B cell (primary cell): ENCODE results near the gene MAFF. TPM values are rescaled to one million over a fixed set of nuclear protein-coding genes. Genes with fewer than 3 reads are reported as not detected.

Experiments used
- ATAC-seq: fragments of 200-7000 bp; cut with Tn5 transposase; one replicate; pipeline ENCODE4 v1.10.0; 2021; ENCODE audit warnings: low read depth, mild to moderate bottlenecking, moderate number of reproducible peaks, moderate library complexity
- CTCF ChIA-PET: fragments of 350-600 bp; sonication (Branson Sonifier 250); formaldehyde crosslinking; loops from one replicate; lab custom pipeline; 2021; ENCODE audit warnings: antibody characterized with exemption, inconsistent platforms; lab: Charles Lee
- POLR2A ChIA-PET: fragments of 350-600 bp; sonication (Branson Sonifier 250); formaldehyde crosslinking; loops from one replicate; lab custom pipeline; 2021; ENCODE audit warnings: antibody characterized with exemption; lab: Charles Lee
- DNase-seq: peaks from one replicate; pipeline ENCODE4 v3.0.0; 2013
- H2AFZ ChIP-seq: 2 replicates; pipeline ENCODE4 v1.6.1; 2012; ENCODE audit warnings: mild to moderate bottlenecking, low read depth, low read length; ENCODE audit not compliant: insufficient read depth, poor library complexity, severe bottlenecking
- H3K27ac ChIP-seq, 2 donors: 1 replicate in 1 of 2; 2 replicates in 1 of 2; pipeline ENCODE4 v1.5.1; 2012 to 2013; ENCODE audit warnings: low read length in 2 of 2, mild to moderate bottlenecking in 2 of 2, moderate library complexity in 1 of 2
- H3K27me3 ChIP-seq, 4 experiments: fragments of 200-600 bp in 1 of 4; sonication (generic) in 1 of 4; replicated peaks in 1 of 4; 1 replicate in 2 of 4; 2 replicates in 2 of 4; pipeline versions ENCODE4 v1.6.1 to v1.7.0; 2013 to 2016; ENCODE audit warnings: low read length in 3 of 4, mild to moderate bottlenecking in 2 of 4, mixed read lengths in 1 of 4, moderate library complexity in 1 of 4; ENCODE audit not compliant: insufficient read depth in 4 of 4, control insufficient read depth in 3 of 4; ENCODE audit errors: control extremely low read depth in 1 of 4
- H3K36me3 ChIP-seq, 2 experiments: replicated peaks in 1 of 2; 1 replicate in 1 of 2; 2 replicates in 1 of 2; pipeline versions ENCODE4 v1.6.1 to v1.7.1; 2013; ENCODE audit warnings: low read length in 1 of 2; ENCODE audit not compliant: insufficient read depth in 2 of 2, control insufficient read depth in 1 of 2; ENCODE audit errors: control extremely low read depth in 1 of 2, extremely low read depth in 1 of 2
- H3K4me1 ChIP-seq, 2 donors: fragments of 200-600 bp in 1 of 2; sonication (generic) in 1 of 2; 1 replicate in 1 of 2; 2 replicates in 1 of 2; pipeline versions ENCODE4 v1.5.1 to v1.6.1; 2013 to 2017; ENCODE audit warnings: low read length in 2 of 2; ENCODE audit not compliant: control insufficient read depth in 2 of 2, insufficient read depth in 2 of 2
- H3K4me2 ChIP-seq: replicated peaks from 2 replicates; pipeline ENCODE3; 2012; ENCODE audit warnings: mild to moderate bottlenecking, low read depth, low read length; ENCODE audit not compliant: poor library complexity, severe bottlenecking
- H3K4me3 ChIP-seq, 5 experiments: fragments of 200-600 bp in 1 of 5; sonication (generic) in 1 of 5; 1 replicate in 3 of 5; 2 replicates in 2 of 5; pipeline versions ENCODE4 v1.5.1 to v1.7.0; 2011 to 2016; ENCODE audit warnings: low read length in 4 of 5, mild to moderate bottlenecking in 4 of 5, low read depth in 2 of 5, control low read depth in 1 of 5, moderate library complexity in 1 of 5; ENCODE audit not compliant: insufficient read depth in 1 of 5; ENCODE audit errors: control extremely low read depth in 1 of 5, extremely low read depth in 1 of 5
- H3K79me2 ChIP-seq: fragments of 200-600 bp; sonication (generic); one replicate; pipeline ENCODE4 v1.6.0; 2016; ENCODE audit warnings: low read length; ENCODE audit not compliant: control insufficient read depth, insufficient read depth
- H3K9ac ChIP-seq: fragments of 200-600 bp; sonication (generic); 2 replicates; pipeline ENCODE4 v1.6.1; 2017; ENCODE audit warnings: mild to moderate bottlenecking, low read length, moderate library complexity
- H3K9me3 ChIP-seq, 3 donors: one replicate each; pipeline versions ENCODE4 v1.6.1 to v1.7.1; 2013; ENCODE audit warnings: low read length in 2 of 3; ENCODE audit not compliant: control insufficient read depth in 2 of 3, insufficient read depth in 1 of 3; ENCODE audit errors: control extremely low read depth in 1 of 3
- H4K20me1 ChIP-seq: 2 replicates; pipeline ENCODE4 v1.6.0; 2012; ENCODE audit warnings: mild to moderate bottlenecking, low read length; ENCODE audit not compliant: insufficient read depth, control insufficient read depth, poor library complexity, severe bottlenecking
- H3K27ac Mint-ChIP-seq: one replicate; pipeline ENCODE4 v1.8.0; 2021; ENCODE audit warnings: mixed read lengths
- H3K27me3 Mint-ChIP-seq: one replicate; pipeline ENCODE4 v1.8.0; 2021; ENCODE audit warnings: mixed read lengths
- H3K4me1 Mint-ChIP-seq: one replicate; pipeline ENCODE4 v1.8.0; 2021; ENCODE audit warnings: mixed read lengths
- H3K4me3 Mint-ChIP-seq: one replicate; pipeline ENCODE4 v1.8.0; 2021; ENCODE audit warnings: mixed read lengths
- H3K9me3 Mint-ChIP-seq: one replicate; pipeline ENCODE4 v1.8.0; 2022; ENCODE audit warnings: mixed read lengths; ENCODE audit not compliant: insufficient read depth
- CTCF ChIP-seq: fragments of 200-600 bp; IDR thresholded peaks from one replicate; pipeline ENCODE4 v1.8.0; 2022; ENCODE audit warnings: antibody characterized with exemption, mild to moderate bottlenecking
- EZH2 ChIP-seq: IDR thresholded peaks from 2 replicates; pipeline ENCODE4 v1.6.1; 2012; ENCODE audit warnings: borderline replicate concordance, low read depth, mild to moderate bottlenecking, moderate library complexity, low read length; ENCODE audit not compliant: insufficient read depth, poor library complexity, severe bottlenecking
- WGBS: methylation state at CpG from one replicate; pipeline ENCODE4 v1.1.5; 2013; ENCODE audit warnings: missing lambda C conversion rate; ENCODE audit not compliant: insufficient coverage; 5-methylcytosine and 5-hydroxymethylcytosine counted together
- intact Hi-C: fragments of 100-400 bp; cut with micrococcal nuclease; formaldehyde crosslinking; loops from one replicate; pipeline ENCODE4 v1.10.0; 2022
- polyA plus RNA-seq: library from polyadenylated mRNA; depleted of rRNA; stranded (reverse); fragments of >200 nt; gene quantifications from 2 replicates; pipeline ENCODE4 v1.2.3, GENCODE V29; 2012
- total RNA-seq, 2 donors: library from RNA; stranded (reverse); fragments of 120-200 nt in 1 of 2; gene quantifications; 1 replicate in 1 of 2; 2 replicates in 1 of 2; pipeline versions ENCODE4 v1.2.3 to v1.2.4, GENCODE V29; 2013 to 2022

The MAFF gene
- total and polyA plus RNA-seq, 2 donors (not counting 1 experiment from before 2014, with no cell fraction given) = 5.3 to 18.0 TPM

- H3K4me3 ChIP-seq = no peak overlapping the region
- DNase-seq = no peak
- ATAC-seq = no peak
- CTCF ChIA-PET = no interaction called here
- no peaks in the 10 kb centered on the region for H3K36me3 ChIP-seq
- Mint-ChIP-seq H3K27ac (no peak overlapping the region), H3K4me3 (no peak overlapping the region), H3K27me3 (peaks cover 15% of the 10 kb centered on the region), H3K4me1 (peaks cover 24% of the 10 kb centered on the region), H3K9me3 (no peaks in the 10 kb centered on the region)
- WGBS = 97% methylated on average over 8 of the region's 19 CpGs
- POLR2A ChIA-PET = no interaction called here
- peaks cover 5% of the 10 kb centered on the region in 2 donors for H3K4me1 ChIP-seq
- intact Hi-C loops = no loop called here
- H4K20me1 ChIP-seq = no peaks in the 10 kb centered on the region
- no peaks in the 10 kb centered on the region for H3K9me3 ChIP-seq
- peaks cover 0 to 3% (median 0%) of the 10 kb centered on the region in 4 experiments for H3K27me3 ChIP-seq
- TF ChIP-seq EZH2 (no peak), CTCF (no peak)
- H3K27ac ChIP-seq = no peak overlapping the region
- no peak overlapping the region for H3K4me2 ChIP-seq
- H3K79me2 ChIP-seq = no peaks in the 10 kb centered on the region
- H3K9ac ChIP-seq = no peak overlapping the region
- no peak overlapping the region for H2AFZ ChIP-seq
These were observed 4.9 kb upstream of the MAFF start for GRCh38 chr22:38196791-38197419.

- 87% methylated on average over 10 of the region's 10 CpGs for WGBS
- Histone ChIP-seq H3K27me3 (no peaks in the 10 kb centered on the region), H3K27ac (no peak overlapping the region), H3K4me1 (peaks cover 24 to 30% of the 10 kb centered on the region in 2 donors), H3K79me2 (no peaks in the 10 kb centered on the region), H3K4me3 (no peak overlapping the region), H3K9me3 (no peaks in the 10 kb centered on the region), H3K9ac (no peak overlapping the region), H2AFZ (no peak overlapping the region), H4K20me1 (peaks cover under 1% of the 10 kb centered on the region), H3K4me2 (no peak overlapping the region), H3K36me3 (no peaks in the 10 kb centered on the region)
- H3K4me3 Mint-ChIP-seq = no peak overlapping the region
- CTCF ChIA-PET = interaction anchor here (1.2 kb wide), 1 partner anchor 30 kb away, joined by 4 read pairs; no protein-coding TSS in a partner anchor
- peak; percentile 9 for DNase-seq
- no peak for ATAC-seq
- intact Hi-C loops = loop anchor here (2.0 to 5.0 kb wide), 4 partner anchors 38 to 355 kb away; partner anchors contain the start of genes ANKRD54, BAIAP2L2 and CSNK1E
- TF ChIP-seq EZH2 (no peak), CTCF (no peak)
- no peaks in the 10 kb centered on the region for H3K27me3 Mint-ChIP-seq
- POLR2A ChIA-PET = interaction anchor here (1.9 kb wide), 1 partner anchor 18 kb away, joined by 20 read pairs; the partner anchor contains the start of gene PLA2G6
- H3K9me3 Mint-ChIP-seq = no peaks in the 10 kb centered on the region
- no peak overlapping the region for H3K27ac Mint-ChIP-seq
- H3K4me1 Mint-ChIP-seq = peaks cover 43% of the 10 kb centered on the region
These were observed 1.8 kb upstream of the MAFF start for GRCh38 chr22:38199826-38200559.
